HG02884 (cell line): ENCODE results near the gene TXN2.

Source experiments
- ATAC-seq: cut with Tn5 transposase; IDR thresholded peaks from one replicate; pipeline ENCODE4 v1.9.1; 2021; ENCODE audit warnings: mild to moderate bottlenecking, moderate library complexity; ENCODE audit not compliant: unreplicated experiment

TXN2 gene

GRCh38 chr22:36486619-36487384 lies 5.4 kb upstream of the TXN2 start:
- no peak for ATAC-seq

GRCh38 chr22:36480941-36481392 lies 473 bp downstream of the TXN2 start:
- ATAC-seq, result no peak

- ATAC-seq, result no peak
Observed at GRCh38 chr22:36478966-36479365, 2.5 kb downstream of the TXN2 start.

- no peak for ATAC-seq
Observed at GRCh38 chr22:36475341-36475740, 6.1 kb downstream of the TXN2 start.

- ATAC-seq, result no peak
Observed at GRCh38 chr22:36472689-36473088, 8.8 kb downstream of the TXN2 start.

- ATAC-seq, result no peak
Observed at GRCh38 chr22:36471341-36471821, 10.1 kb downstream of the TXN2 start.

GRCh38 chr22:36470994-36471331 lies 10.5 kb downstream of the TXN2 start:
- no peak for ATAC-seq

- no peak for ATAC-seq
Observed at GRCh38 chr22:36470162-36470993, 11.1 kb downstream of the TXN2 start.

- no peak for ATAC-seq
Observed at GRCh38 chr22:36469094-36469710, 12.2 kb downstream of the TXN2 start.

- ATAC-seq, result no peak
Observed at GRCh38 chr22:36467946-36468345, 13.5 kb downstream of the TXN2 start.

- ATAC-seq, result no peak
Observed at GRCh38 chr22:36467042-36467810, 14.2 kb downstream of the TXN2 start.

GRCh38 chr22:36466258-36466657 lies 15.2 kb downstream of the TXN2 start:
- ATAC-seq, result no peak

GRCh38 chr22:36465232-36466021 lies 16.0 kb downstream of the TXN2 start:
- ATAC-seq, result no peak

- ATAC-seq, result no peak
Observed at GRCh38 chr22:36464715-36465231, 16.7 kb downstream of the TXN2 start.

- no peak for ATAC-seq
Observed at GRCh38 chr22:36463783-36464184, 17.7 kb downstream of the TXN2 start.

GRCh38 chr22:36461665-36462649 lies 19.5 kb downstream of the TXN2 start:
- ATAC-seq, result no peak

GRCh38 chr22:36460202-36460601 lies 21.2 kb downstream of the TXN2 start:
- ATAC-seq, result no peak

GRCh38 chr22:36457688-36458450 lies 23.6 kb downstream of the TXN2 start:
- no peak for ATAC-seq
